NCI-H2227 (cell line): Measurements from ENCODE around the gene PROX1.

Experiments used
- DNase-seq: peaks from one replicate; lab custom pipeline; 2025; ENCODE audit not compliant: unreplicated experiment; lab: John Stamatoyannopoulos, UW

Gene PROX1

GRCh38 chr1:214018386-214019268, 30.9 kb downstream of the PROX1 start:
- DNase-seq, result no peak

- DNase-seq, result no peak
These were observed 31.7 kb downstream of the PROX1 start for GRCh38 chr1:214019499-214019898.

GRCh38 chr1:214021321-214021720, 33.5 kb downstream of the PROX1 start:
- DNase-seq, result no peak

- DNase-seq, result no peak
These were observed 34.5 kb downstream of the PROX1 start for GRCh38 chr1:214022229-214022791.

- no peak for DNase-seq
These were observed 35.1 kb downstream of the PROX1 start for GRCh38 chr1:214022810-214023425.

- DNase-seq, result no peak
These were observed 39.2 kb downstream of the PROX1 start for GRCh38 chr1:214026985-214027384.

- no peak for DNase-seq
These were observed 39.7 kb downstream of the PROX1 start for GRCh38 chr1:214027498-214027897.

GRCh38 chr1:214028095-214028494, 40.3 kb downstream of the PROX1 start:
- DNase-seq, result no peak

GRCh38 chr1:214028649-214029406, 41.1 kb downstream of the PROX1 start:
- no peak for DNase-seq

GRCh38 chr1:214029796-214030195, 42.0 kb downstream of the PROX1 start:
- no peak for DNase-seq

GRCh38 chr1:214031267-214031650, 43.5 kb downstream of the PROX1 start:
- no peak for DNase-seq

- DNase-seq, result no peak
These were observed 49.7 kb downstream of the PROX1 start for GRCh38 chr1:214037468-214037867.

- DNase-seq, result no peak
These were observed 51.7 kb downstream of the PROX1 start for GRCh38 chr1:214039394-214040018.

- no peak for DNase-seq
These were observed 55.4 kb downstream of the PROX1 start for GRCh38 chr1:214043167-214043566.

- no peak for DNase-seq
These were observed 56.9 kb downstream of the PROX1 start for GRCh38 chr1:214044438-214045214.

- DNase-seq, result no peak
These were observed 63.0 kb downstream of the PROX1 start for GRCh38 chr1:214050513-214051401.

GRCh38 chr1:214051786-214052185, 64.0 kb downstream of the PROX1 start:
- no peak for DNase-seq

GRCh38 chr1:214058076-214058475, 70.3 kb downstream of the PROX1 start:
- no peak for DNase-seq

- DNase-seq, result no peak
These were observed 78.4 kb downstream of the PROX1 start for GRCh38 chr1:214066190-214066589.
